GM18519 (cell line): ENCODE measurements around the gene ZNF281.
"Not testable (repeated sequence)": the region's sequence is repeated elsewhere in the genome, so short reads cannot be mapped to it uniquely, and the experiment has no call there.

Source experiments
- ATAC-seq: cut with Tn5 transposase; IDR thresholded peaks from one replicate; pipeline ENCODE4 v1.9.1; 2021; ENCODE audit warnings: mild to moderate bottlenecking, moderate library complexity; ENCODE audit not compliant: unreplicated experiment, low FRiP score

ZNF281 gene, protein sequence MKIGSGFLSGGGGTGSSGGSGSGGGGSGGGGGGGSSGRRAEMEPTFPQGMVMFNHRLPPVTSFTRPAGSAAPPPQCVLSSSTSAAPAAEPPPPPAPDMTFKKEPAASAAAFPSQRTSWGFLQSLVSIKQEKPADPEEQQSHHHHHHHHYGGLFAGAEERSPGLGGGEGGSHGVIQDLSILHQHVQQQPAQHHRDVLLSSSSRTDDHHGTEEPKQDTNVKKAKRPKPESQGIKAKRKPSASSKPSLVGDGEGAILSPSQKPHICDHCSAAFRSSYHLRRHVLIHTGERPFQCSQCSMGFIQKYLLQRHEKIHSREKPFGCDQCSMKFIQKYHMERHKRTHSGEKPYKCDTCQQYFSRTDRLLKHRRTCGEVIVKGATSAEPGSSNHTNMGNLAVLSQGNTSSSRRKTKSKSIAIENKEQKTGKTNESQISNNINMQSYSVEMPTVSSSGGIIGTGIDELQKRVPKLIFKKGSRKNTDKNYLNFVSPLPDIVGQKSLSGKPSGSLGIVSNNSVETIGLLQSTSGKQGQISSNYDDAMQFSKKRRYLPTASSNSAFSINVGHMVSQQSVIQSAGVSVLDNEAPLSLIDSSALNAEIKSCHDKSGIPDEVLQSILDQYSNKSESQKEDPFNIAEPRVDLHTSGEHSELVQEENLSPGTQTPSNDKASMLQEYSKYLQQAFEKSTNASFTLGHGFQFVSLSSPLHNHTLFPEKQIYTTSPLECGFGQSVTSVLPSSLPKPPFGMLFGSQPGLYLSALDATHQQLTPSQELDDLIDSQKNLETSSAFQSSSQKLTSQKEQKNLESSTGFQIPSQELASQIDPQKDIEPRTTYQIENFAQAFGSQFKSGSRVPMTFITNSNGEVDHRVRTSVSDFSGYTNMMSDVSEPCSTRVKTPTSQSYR

DNA sequence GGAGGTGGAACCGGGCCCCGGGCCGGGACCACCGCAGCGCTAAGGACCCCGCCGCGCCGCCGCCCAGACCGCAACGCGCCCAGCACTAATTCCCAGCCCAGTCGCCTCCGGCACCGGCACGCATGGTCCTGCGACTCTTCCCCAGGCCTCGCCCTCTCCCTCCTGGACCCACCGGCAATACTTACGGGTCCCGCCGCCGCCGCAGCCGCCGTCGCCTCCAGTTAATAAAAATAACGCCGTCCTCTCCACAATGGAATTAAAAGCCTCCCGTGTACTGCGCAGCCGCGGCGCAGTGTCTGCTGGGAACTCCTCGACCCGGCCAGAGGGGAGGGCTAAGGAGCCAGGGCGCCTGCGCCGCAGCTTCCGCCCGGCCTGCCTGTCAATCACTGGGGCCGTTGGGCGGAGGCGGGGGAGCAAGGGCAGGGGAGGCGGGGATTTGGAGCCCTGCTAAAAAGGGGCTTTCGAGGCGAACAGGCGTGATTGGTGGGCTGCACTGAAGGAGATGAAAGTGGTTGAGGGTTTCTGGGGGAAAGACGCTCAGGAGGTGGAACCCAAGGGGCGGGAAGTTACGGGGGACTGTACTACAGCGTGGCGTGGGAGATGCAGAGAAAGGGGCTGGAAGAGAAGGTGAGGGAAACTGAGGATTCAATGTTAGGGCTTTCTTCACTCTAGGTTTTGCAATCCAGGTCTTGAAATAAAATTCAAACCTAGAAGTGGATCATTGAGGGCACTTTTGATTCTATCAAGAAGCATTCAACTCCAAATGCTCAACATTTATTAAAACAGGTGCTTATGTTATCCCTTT lies at the start of gene ZNF281:
ZNF281 (minus strand) TSS at position 276 of the 805 bp plus-strand sequence. CDS start 331 bp downstream, outside the sequence.
- ATAC-seq, result peak; percentile 86

DNA sequence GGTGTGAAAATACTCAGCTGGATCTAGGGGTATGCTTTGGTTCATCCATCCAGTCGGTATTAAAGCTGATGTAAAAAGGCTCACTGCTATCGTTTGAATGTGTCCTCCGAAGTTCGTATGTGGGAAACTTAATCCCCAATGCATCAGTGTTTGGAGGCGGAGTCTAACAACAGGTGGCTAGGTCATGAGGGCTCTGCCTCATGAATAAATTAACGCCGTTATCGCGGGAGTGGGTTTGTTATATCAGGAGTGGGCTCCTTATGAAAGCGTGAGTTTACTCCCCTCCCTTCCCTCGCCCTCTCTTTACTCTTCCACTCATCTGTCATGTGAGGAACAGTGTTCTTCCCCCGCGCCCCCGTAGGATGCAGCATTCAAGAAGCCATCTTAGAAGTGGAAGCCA lies 48.9 kb upstream of the ZNF281 start:
- ATAC-seq, result no peak

DNA sequence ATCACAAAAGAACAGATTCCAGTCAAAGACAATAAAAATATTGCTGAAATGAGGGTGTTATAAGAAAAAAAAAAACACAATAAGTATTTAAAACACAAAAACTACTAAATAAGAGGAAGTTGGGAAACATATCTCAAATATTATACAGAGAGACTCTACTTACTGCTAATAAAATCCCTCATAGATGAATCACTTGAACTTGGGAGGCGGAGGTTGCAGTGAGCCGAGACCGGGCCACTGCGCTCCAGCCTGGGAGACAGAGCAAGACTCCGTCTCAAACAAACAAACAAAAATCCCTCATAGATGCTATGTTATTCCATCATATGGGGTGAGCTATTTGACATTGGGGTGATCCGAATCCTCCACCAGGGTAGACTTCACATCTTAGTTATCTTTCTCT lies 48.0 kb upstream of the ZNF281 start:
- no peak for ATAC-seq

DNA sequence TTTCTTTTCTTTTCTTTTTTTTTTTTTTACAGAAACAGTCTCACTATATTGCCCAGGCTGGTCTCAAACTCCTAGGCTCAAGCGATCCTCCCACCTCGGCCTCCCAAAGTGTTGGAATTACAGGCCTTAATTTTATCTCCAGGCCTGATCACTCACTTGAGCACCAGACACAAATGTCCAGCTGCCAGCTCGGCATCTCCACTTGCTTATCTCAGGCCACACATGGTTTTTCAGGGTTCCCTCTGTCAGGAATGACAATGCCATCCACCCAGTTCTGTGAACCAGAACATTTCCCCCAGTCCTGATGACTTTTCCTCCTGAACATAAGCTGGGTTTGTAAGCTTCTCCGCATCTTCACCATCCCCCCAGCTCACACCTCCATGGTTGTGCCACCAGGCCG lies 44.6 kb upstream of the ZNF281 start:
- no peak for ATAC-seq

DNA sequence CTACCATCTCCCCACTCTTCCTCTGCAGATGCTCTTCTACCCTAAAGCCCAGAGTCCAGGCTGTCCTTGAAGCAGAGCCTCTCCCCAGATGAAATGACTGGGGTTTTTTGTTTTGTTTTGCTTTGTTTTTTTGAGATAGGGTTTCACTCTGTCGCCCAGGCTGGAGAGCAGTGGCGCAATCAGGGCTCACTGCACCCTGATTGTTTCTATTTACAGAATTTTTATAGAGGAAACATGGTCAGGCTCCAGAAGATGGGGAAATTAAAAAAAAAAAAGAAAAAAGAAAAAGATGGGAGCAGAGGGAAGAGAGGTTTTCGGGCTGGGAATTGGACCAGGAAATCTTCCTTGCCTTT lies 43.7 kb upstream of the ZNF281 start:
- no peak for ATAC-seq

DNA sequence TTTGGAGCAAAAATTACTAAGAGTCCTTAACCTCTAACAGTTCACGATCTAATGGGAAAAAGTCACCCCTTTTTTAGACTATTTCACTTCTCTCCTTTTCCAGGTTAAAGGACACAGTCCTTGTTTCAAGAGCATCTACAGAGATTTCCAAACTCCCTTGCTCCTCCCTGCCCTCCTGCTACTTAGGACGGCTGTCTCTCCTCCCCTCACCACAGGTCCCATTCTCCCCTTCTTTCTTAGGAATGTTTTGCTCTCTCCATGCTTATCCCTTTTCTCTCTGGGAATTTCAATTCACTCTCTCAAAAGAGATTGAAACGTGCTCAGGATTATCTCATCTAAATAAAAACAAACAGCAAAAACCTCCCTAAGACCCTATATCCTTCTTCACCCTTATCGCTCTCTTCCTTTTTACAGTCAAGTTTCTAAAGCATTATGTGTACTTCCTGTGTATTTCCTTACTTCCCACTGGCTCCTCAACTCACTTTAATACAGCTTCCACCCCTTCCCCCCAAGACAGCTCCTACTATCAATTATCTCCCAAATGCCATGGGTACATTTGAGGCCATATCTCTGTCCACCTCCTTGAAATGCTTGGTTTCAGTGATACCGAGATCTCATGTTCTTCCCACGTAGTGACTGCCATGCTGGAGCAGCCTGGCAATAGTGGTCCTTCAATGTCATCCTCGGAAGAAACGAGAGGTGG lies 43.2 kb upstream of the ZNF281 start:
- ATAC-seq, result no peak

DNA sequence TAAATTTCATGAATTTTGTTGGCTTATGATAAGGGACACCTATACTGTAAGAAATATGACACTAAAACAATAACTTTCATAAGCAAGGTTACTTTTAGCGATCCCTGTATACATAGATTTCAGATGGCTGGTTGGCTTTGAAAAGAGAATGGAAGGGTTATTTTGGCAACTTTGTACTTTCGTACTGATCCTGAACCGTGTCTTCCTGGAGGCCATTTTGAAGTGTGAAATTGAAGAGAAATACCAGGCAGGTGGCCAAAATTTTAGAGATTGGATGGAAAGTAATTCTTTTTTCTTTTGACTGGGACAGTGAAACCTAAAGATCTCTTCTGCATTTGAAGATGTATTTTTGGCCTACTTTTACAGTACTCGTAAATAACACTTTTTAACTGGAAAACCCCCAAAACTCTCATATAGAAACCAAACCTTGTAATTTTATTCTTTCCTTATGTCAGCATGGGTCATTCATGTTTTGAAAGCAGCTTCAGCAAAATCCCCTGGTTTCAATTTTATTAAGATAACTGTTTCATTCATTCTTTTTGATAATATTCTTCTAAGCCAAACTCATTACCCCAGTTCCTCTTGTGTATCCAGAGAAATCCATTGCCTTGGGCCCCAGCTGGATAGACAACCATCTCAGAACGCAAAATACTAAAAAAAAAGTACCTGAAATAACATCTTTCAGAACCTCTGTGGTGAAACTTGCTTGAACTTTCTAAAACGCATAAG lies 38.4 kb upstream of the ZNF281 start:
- peak; percentile 88 for ATAC-seq

DNA sequence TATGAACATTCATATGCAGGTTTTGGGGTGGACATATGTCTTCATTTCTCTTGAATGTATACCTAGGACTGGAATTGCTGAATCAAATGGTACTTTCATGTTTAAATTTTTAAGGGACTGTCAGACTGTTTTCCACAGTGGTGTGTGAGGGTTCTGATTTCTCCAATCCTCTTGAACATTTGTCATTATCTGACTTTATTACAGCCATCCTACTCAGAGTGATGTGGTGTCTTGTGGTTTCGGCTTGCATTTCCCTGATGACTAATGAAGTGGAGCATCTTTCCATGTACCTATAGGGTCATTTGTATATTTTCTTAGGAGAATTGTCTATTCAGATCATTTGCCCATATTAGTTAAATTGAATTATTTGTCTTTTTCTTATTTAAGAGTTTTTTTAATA lies 35.4 kb upstream of the ZNF281 start:
- no peak for ATAC-seq

DNA sequence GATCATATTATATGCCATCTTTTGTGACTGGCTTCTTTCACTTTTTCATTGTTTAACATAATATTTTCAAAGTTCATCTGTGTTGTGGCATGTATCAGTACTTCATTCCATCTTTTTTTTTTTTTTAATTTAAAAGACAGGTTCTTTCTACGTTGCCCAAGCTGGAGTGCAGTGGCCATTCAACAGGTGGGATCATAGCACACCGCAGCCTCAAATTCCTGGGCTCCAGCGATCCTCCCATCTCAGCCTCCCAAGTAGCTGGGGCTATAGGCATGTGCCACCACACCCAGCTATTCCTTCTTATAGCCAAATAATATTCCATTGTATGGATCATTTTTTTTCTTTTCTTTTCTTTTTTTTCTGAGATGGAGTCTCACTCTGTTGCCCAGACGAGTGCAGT lies 34.6 kb upstream of the ZNF281 start:
- no peak for ATAC-seq

DNA sequence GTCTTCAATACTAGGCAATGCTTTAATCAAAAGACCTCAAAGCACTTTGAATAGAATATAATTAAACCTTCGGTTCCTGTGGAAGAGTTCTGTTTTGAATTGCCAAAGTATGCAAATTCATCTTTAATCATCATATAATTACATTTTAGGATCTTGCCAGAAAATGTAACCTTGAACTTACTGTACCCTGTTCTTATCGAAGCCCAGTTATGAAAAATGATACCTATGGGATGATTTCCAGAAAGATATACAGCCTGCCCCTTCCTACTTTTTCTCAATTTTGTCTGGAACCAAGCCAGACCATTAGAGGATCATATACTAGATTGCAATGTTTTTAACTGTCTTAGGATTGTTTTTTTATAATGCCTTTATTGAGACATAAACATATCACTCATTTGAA lies 34.0 kb upstream of the ZNF281 start:
- no peak for ATAC-seq

DNA sequence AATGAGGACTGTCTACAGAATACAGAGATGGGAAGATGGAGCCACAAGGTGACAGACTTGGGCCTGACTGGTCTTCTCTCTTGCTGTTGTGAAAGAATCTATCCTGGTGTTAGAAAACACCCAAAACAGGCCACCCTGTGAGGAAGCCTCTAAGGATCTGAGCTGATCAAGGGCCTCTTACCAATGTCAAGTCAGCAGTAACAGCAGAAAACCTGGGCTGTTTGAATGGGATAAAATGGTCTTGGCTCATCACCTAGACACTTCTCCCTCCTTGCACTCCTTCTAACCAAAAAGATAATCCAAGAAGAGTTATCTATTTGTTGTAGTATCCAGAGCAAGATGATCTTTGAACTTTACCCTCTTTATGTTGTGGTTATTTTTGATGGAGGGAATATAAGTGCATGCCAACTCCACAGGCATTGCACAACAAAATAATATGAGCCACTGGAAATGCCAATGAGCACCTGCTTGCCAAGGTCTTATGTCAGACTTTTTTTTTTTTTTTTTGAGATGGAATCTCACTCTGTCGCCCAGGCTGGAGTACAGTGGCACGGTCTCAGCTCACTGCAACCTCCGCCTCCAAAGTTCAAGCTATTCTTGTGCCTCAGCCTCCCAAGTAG lies 32.8 kb upstream of the ZNF281 start:
- ATAC-seq, result no peak

DNA sequence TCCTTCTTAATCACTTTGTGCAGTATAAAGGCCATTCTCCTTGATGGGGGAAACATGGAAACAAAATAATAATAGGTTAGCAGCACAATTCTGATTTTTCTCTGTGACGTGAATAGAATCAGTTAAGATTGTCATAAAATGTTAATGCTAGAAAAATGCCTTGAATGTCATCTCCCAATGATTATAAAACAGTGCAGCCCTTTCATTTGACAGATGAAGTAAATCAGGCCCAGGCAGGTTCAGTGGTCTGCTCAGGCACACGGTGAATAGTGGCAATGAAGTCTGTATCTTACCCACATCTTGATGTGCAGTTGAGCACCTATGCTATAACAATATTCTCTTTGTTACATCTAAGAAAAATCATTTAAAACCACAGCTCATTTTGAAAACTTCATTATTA lies 32.2 kb upstream of the ZNF281 start:
- no peak for ATAC-seq

DNA sequence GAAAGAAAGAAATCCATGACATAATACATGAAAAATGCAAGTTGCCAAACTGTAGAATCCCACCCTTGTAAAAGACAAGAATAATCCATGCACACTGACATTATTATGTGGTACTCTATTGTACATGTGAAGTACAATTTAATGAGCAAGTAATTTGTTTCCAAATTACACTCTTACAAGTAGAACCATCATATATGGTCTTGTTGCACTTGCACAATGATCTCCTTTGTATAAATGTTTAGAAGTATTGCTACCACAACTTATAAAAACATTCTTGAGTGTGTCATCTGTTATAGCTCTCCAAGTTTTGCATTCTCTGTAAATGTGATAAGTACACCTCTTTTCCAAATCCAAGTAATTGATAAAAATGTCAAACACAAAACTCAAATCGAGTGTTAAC lies 29.1 kb upstream of the ZNF281 start:
- no peak for ATAC-seq

DNA sequence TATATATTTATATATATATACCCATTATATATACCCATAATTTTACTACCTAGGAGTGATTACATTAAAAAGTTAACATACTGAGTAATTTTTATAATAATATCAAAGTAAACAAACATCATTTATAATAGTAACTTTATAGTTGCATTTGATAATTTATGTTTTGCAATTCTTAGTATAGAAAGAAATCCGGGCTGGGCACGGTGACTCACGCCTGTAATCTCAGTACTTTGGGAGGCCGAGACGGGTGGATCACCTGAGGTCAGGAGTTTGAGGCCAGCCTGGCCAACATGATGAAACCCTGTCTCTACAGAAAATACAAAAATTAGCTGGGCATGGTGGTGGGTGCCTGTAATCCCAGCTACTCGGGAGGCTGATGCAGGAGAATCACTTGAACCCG lies 28.6 kb upstream of the ZNF281 start:
- not testable (repeated sequence) for ATAC-seq

DNA sequence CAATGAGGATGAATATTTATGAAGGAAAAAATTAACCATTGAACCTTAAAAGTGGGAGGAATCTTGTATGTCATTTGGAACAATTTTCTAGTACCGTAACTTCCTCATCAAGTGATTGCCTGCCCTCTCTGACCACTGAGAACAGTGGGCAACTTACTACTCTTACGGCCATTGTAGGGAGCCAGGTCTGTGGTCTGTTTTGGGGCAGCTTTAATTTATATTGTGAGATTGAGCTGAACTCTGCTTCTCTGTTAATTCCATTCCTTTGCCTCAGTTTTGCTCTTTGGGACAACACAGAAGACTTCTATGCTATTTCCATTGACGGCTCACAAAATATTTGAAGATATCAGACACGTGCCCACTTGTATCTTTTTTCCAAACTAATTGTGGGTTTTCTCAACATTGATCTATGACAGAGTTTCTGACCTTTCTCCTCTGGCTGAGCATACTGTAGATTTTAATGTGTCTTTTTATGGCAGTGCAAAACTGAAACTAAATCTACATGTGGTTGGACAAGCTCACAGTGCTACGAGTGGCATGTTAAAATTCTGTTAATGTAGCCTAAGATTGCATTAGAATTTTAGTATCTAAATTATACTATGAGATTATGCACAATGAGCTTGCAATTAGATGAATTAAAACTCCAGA lies 27.8 kb upstream of the ZNF281 start:
- no peak for ATAC-seq

DNA sequence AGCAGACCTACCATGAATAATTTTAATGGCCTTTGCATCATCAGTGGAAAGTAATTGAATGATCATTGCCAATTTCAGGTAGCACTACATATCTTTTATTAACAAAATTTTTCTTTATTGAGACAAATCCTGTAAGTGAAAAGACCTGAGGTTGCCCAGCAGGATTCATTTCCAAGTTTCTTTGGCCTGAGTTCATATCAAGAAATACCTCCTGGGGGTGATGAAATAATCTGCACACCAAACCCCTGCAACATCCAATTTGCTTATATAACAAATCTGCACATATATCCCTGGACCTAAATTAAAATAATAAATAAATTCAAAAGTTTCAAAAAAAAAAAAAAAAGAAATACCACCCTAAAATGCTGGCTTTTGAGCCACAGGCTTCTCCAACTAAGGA lies 27.3 kb upstream of the ZNF281 start:
- ATAC-seq, result no peak

DNA sequence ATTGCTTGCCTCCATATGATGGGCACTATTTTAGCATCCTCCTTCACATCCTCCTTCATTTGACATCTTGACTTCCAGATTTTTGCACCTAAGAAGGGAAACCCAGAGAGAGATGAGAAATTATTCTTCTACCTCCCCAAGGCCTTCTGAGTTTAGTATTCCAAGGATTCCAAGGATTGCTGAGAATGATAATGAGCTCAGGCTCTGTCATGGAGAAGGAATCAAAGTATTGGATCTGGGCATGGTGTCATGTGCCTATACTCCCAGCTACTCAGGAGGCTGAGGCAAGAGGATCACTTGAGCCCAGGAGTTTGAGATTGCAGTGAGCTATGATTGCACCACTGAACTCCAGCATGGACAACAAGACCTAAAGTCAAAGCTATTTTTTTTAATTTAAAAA lies 26.6 kb upstream of the ZNF281 start:
- no peak for ATAC-seq

DNA sequence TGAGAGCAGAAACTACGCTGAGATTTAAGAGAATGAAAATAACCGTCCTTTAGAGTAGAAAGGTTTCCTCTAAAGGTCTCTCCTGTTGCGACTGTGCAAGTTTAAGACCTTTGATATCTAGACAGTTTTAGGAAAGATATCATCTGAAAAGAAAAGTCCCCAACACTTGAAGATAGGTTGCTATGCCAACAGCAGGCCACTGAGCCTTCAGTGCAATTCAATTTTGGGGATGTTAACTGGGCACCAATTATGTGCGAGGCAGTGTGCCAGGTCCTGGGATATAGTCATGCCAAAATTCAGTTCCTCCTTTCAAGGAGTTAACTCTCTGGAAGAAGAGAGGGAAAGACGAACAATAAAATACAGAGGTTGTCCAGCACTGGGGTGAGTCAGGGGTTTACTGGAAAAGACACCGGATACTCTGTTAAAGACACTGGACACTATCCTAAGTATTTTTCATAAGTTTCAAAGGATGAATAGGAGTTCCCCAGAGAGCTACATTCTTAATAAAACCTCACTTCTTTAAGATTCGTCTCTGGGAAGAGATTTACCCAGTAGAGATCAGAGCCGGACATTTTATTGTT lies 25.5 kb upstream of the ZNF281 start:
- no peak for ATAC-seq
